MM.1S (cell line): ENCODE data around the gene TIMP2.

Source experiments
- CTCF ChIP-seq: fragments of 300-600 bp; sonication (generic); IDR thresholded peaks from 2 replicates; pipeline ENCODE4 v1.5.1; 2016; ENCODE audit warnings: antibody characterized with exemption, low read length, mixed read lengths
- EZH2 ChIP-seq: fragments of 300-600 bp; sonication (generic); optimal IDR thresholded peaks from 2 replicates; pipeline ENCODE3; 2017; ENCODE audit warnings: low read depth, mild to moderate bottlenecking, antibody characterized with exemption, low read length, mixed read lengths
- EZH2phosphoT487 ChIP-seq: fragments of 300-600 bp; sonication (generic); IDR thresholded peaks from 2 replicates; pipeline ENCODE4 v1.6.1; 2018; ENCODE audit warnings: antibody characterized with exemption, low read length

GRCh38 chr17:78892936-78893379 lies 32.2 kb downstream of the TIMP2 start:
- TF ChIP-seq CTCF, result no peak
- no peak for TF ChIP-seq EZH2phosphoT487
- no peak for TF ChIP-seq EZH2
